Fibroblast of mammary gland (primary cell): ENCODE measurements around the gene TINAGL1.

Source experiments
- DNase-seq: peaks from one replicate; pipeline ENCODE4 v3.0.0-alpha.2; 2010; ENCODE audit warnings: low read depth
- H3K4me3 ChIP-seq: 2 replicates; pipeline ENCODE4 v1.5.1; 2011; ENCODE audit warnings: low read depth, mild to moderate bottlenecking, low read length, moderate library complexity; ENCODE audit not compliant: control insufficient read depth
- TF ChIP-seq, protein P1 (sequence below): conservative IDR thresholded peaks from 2 replicates; pipeline ENCODE4 v1.5.1; 2011; ENCODE audit warnings: low read depth, low read length, inconsistent platforms; ENCODE audit not compliant: control insufficient read depth, insufficient read depth

The TINAGL1 gene

DNA sequence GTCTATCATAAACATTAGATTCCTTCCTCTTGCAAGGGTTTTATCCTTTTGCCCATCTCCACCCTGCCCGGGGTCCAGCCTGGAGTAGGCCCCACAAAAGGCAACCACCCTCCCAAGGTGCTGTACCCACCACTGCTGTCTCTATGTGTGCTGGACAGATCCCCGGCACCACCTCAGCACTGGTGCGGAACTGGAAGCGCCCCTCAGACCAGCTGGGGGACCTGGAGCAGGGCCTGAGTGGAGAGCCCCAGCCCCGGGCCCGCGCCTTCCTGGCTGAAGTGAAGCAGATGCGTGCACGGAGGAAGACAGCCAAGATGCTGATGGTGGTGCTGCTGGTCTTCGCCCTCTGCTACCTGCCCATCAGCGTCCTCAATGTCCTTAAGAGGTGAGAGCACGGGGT, 47.0 kb downstream of the TINAGL1 start:
- no peak for DNase-seq
- TF ChIP-seq, protein P1, sequence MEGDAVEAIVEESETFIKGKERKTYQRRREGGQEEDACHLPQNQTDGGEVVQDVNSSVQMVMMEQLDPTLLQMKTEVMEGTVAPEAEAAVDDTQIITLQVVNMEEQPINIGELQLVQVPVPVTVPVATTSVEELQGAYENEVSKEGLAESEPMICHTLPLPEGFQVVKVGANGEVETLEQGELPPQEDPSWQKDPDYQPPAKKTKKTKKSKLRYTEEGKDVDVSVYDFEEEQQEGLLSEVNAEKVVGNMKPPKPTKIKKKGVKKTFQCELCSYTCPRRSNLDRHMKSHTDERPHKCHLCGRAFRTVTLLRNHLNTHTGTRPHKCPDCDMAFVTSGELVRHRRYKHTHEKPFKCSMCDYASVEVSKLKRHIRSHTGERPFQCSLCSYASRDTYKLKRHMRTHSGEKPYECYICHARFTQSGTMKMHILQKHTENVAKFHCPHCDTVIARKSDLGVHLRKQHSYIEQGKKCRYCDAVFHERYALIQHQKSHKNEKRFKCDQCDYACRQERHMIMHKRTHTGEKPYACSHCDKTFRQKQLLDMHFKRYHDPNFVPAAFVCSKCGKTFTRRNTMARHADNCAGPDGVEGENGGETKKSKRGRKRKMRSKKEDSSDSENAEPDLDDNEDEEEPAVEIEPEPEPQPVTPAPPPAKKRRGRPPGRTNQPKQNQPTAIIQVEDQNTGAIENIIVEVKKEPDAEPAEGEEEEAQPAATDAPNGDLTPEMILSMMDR, result no peak
- no peak overlapping the region for H3K4me3 ChIP-seq

DNA sequence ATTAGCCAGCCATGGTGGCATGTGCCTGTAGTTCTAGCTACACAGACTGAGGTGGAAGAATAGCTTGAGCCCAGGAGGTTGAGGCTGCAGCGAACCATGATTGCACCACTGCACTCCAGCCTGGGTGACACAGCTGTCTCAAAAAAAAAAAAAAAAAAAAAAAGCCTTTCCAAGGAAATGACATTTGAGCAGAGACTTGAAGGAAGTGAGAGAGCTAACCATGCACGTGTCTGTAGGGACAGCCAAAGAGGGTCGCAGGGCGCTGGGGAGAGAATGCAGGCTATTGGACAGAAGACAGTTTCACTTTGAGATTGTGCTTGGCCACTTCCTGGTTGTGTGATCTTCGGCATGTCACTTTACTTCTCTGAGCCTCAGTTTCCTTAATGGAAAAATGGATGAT, 48.0 kb downstream of the TINAGL1 start:
- TF ChIP-seq, protein P1, result no peak
- no peak for DNase-seq
- no peak overlapping the region for H3K4me3 ChIP-seq

DNA sequence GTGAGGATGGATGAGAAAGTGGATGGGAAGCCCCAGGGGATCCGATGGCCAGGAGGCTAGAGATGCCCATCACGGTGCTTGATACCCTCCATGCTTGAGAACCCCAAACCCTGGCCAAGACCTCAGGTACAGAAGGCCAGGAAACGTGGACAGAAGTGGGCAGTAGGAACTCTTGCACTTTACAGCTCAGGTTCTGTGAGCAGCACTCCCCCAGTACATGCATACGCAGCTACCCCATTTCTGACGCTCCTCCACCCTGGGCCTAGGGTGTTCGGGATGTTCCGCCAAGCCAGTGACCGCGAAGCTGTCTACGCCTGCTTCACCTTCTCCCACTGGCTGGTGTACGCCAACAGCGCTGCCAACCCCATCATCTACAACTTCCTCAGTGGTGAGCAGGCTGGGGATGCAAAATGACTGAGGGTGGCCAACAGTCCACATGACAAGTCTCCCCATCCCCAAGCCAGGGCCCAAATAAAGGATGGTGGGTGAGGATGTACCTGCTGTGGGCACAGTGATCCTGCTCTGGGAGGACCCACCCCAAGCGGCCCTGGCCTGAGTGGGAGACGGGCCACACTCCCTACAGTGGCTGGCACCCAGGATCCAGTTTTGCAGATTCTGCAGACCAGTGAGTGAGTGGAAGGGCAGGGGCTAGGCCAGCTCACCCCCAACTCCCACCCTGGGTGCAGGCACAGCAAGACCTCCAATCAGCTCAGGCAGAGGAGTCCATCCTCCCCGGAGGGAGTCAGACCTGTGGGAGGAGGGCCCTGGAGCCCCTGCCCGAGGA, 48.6 kb downstream of the TINAGL1 start:
- no peak for DNase-seq
- H3K4me3 ChIP-seq, result no peak overlapping the region
- TF ChIP-seq, protein P1, result no peak

DNA sequence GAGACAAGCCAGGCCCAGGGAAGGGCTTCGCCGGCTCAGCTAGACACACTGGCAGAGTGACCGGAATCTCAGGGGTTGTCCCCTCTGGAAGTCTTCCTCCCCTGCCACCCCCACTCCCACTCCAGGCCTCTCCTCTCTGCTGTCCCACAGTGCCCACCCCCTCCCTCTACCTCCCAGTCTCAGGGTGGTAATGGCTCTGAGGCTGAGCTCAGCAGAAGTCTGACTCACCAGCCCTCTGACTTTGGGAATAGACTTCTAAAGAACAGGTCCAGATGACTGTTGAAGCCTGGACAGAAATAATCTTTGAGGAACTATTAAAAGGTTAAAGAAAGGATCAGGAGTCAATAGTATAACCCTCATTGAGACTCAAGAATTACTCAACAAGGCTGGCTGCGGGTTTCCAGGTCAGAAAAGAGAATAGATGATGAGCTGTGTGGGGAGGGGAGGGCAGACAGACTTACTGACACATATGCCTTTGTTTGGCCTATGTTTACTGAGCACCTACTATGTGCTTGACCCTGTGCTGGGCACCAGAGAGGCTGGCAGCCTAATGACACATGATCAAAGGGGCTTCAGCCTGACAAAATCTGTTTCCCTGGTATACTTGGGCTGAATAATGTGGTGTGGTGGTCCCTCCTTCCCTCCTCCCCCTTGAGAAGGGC, 49.4 kb downstream of the TINAGL1 start:
- H3K4me3 ChIP-seq, result no peak overlapping the region
- DNase-seq, result peak; percentile 86
- TF ChIP-seq, protein P1, result no peak

- TF ChIP-seq, protein P1, result no peak
- H3K4me3 ChIP-seq, result no peak overlapping the region
- peak; percentile 67 for DNase-seq
Observed at GRCh38 chr1:31626223-31627207, 50.2 kb downstream of the TINAGL1 start.

- TF ChIP-seq, protein P1, result no peak
Observed at GRCh38 chr1:31627301-31627929, 51.1 kb downstream of the TINAGL1 start.

More at GRCh38 chr1:31627301-31627929, 51.1 kb downstream of the TINAGL1 start:
- no peak for DNase-seq
- no peak overlapping the region for H3K4me3 ChIP-seq
